Lung (tissue), 12 donors: ENCODE results near the gene ZPR1. TPM values are rescaled to one million over a fixed set of nuclear protein-coding genes. Genes with fewer than 3 reads are reported as not detected.

ENCODE experiments used
- ATAC-seq: fragments of 200-7000 bp; cut with Tn5 transposase; one replicate; pipeline ENCODE4 v1.9.1; 2020; ENCODE audit warnings: moderate number of reproducible peaks; ENCODE audit not compliant: insufficient read depth, low FRiP score
- DNase-seq, 3 donors: peaks; one replicate each; pipeline ENCODE4 v3.0.0-alpha.2; 2013 to 2017
- H3K27ac ChIP-seq, 2 donors: one replicate each; pipeline ENCODE4 v1.5.1; 2013; ENCODE audit warnings: mild to moderate bottlenecking in 2 of 2, moderate library complexity in 2 of 2, control low read depth in 1 of 2, inconsistent platforms in 1 of 2, low read depth in 1 of 2, low read length in 1 of 2
- H3K27me3 ChIP-seq, 3 donors: one replicate each; pipeline ENCODE4 v1.5.1; 2013; ENCODE audit warnings: low read length in 2 of 3; ENCODE audit not compliant: control insufficient read depth in 3 of 3, insufficient read depth in 3 of 3
- H3K36me3 ChIP-seq, 4 donors: one replicate each; pipeline ENCODE4 v1.5.1; 2013; ENCODE audit warnings: low read length in 4 of 4, mild to moderate bottlenecking in 1 of 4, moderate library complexity in 1 of 4; ENCODE audit not compliant: control insufficient read depth in 4 of 4, insufficient read depth in 4 of 4
- H3K4me1 ChIP-seq, 5 donors: one replicate each; pipeline ENCODE4 v1.5.1; 2013; ENCODE audit warnings: low read length in 5 of 5, mild to moderate bottlenecking in 2 of 5, moderate library complexity in 1 of 5; ENCODE audit not compliant: control insufficient read depth in 5 of 5, insufficient read depth in 5 of 5
- H3K4me3 ChIP-seq: one replicate; pipeline ENCODE4 v1.5.1; 2013; ENCODE audit warnings: mild to moderate bottlenecking, control low read depth, moderate library complexity
- H3K9ac ChIP-seq, 2 donors: one replicate each; pipeline ENCODE4 v1.5.1; 2013; ENCODE audit warnings: low read length in 2 of 2, control low read depth in 1 of 2; ENCODE audit not compliant: insufficient read depth in 1 of 2
- H3K9me3 ChIP-seq, 4 donors: one replicate each; pipeline ENCODE4 v1.5.1; 2013; ENCODE audit warnings: low read length in 3 of 4, mild to moderate bottlenecking in 1 of 4, moderate library complexity in 1 of 4; ENCODE audit not compliant: control insufficient read depth in 4 of 4, insufficient read depth in 3 of 4
- CTCF ChIP-seq: IDR thresholded peaks from 2 replicates; pipeline ENCODE4 v1.5.1; 2012; ENCODE audit warnings: mild to moderate bottlenecking; ENCODE audit errors: control extremely low read depth, extremely low read depth
- WGBS, 2 donors: extraction: QIAGEN DNeasy Blood & Tissue Kit; methylation state at CpG; one replicate each; pipeline ENCODE4 v1.1.7; 2013; 5-methylcytosine and 5-hydroxymethylcytosine counted together
- polyA plus RNA-seq, 2 donors: library from polyadenylated mRNA; stranded (reverse); fragments of 200-250 nt; gene quantifications; one replicate each; pipeline ENCODE4 v1.2.1, GENCODE V29; 2013
- total RNA-seq, 2 donors: library from RNA; depleted of rRNA in 1 of 2; stranded (reverse); fragments of >200 nt in 1 of 2; gene quantifications; one replicate each; pipeline ENCODE4 v1.2.1, GENCODE V29; 2014 to 2021
- donor health status: control.
- donor health status: control.
- donor health status: Bipolar disorder and iron deficiency.
- donor health status: healthy.
- donor health status: DM: yes; HTN: yes; CAD: no.

ZPR1 gene
- total and polyA plus RNA-seq, 4 donors, result 19.4 to 50.9 (median 34.5) TPM

GRCh38 chr11:116826751-116827431, 39.1 kb upstream of the ZPR1 start:
- TF ChIP-seq CTCF, result no peak
- Histone ChIP-seq H3K27me3 (no peaks in the 10 kb centered on the region), H3K4me1 (peaks cover 0 to 14% (median 6%) of the 10 kb centered on the region in 5 donors), H3K27ac (no peak overlapping the region), H3K9ac (no peak overlapping the region), H3K36me3 (no peaks in the 10 kb centered on the region), H3K4me3 (no peak overlapping the region), H3K9me3 (no peaks in the 10 kb centered on the region)
- no peak for ATAC-seq
- WGBS, 2 donors, result 85 to 86% methylated on average over 9 of the region's 9 CpGs
- DNase-seq, result no peak

GRCh38 chr11:116825854-116826750, 38.3 kb upstream of the ZPR1 start:
- Histone ChIP-seq H3K4me1 (peaks cover 0 to 14% (median 6%) of the 10 kb centered on the region in 5 donors), H3K9me3 (no peaks in the 10 kb centered on the region), H3K4me3 (no peak overlapping the region), H3K9ac (no peak overlapping the region), H3K27me3 (no peaks in the 10 kb centered on the region), H3K27ac (no peak overlapping the region), H3K36me3 (no peaks in the 10 kb centered on the region)
- no peak for DNase-seq
- WGBS, 2 donors, result 80 to 84% methylated on average over 22 of the region's 22 CpGs
- ATAC-seq, result no peak
- TF ChIP-seq CTCF, result no peak

GRCh38 chr11:116825434-116825833, 37.6 kb upstream of the ZPR1 start:
- H3K36me3 ChIP-seq, result no peaks in the 10 kb centered on the region
- no peak overlapping the region for H3K27ac ChIP-seq
- no peak overlapping the region for H3K9ac ChIP-seq
- H3K4me3 ChIP-seq, result no peak overlapping the region
- no peak for DNase-seq
- no peaks in the 10 kb centered on the region for H3K27me3 ChIP-seq
- TF ChIP-seq CTCF, result no peak
- peaks cover 0 to 14% (median 6%) of the 10 kb centered on the region in 5 donors for H3K4me1 ChIP-seq
- ATAC-seq, result no peak
- 86 to 88% methylated on average over 5 of the region's 5 CpGs for WGBS, 2 donors
- no peaks in the 10 kb centered on the region for H3K9me3 ChIP-seq
